HG02588 (cell line): ENCODE data around the gene MAGEA9.
"Not testable (repeated sequence)": the region's sequence is repeated elsewhere in the genome, so short reads cannot be mapped to it uniquely, and the experiment has no call there.

Experiments used
- ATAC-seq: cut with Tn5 transposase; IDR thresholded peaks from one replicate; pipeline ENCODE4 v1.9.1; 2021; ENCODE audit warnings: mild to moderate bottlenecking, moderate library complexity; ENCODE audit not compliant: unreplicated experiment

The MAGEA9 gene

DNA sequence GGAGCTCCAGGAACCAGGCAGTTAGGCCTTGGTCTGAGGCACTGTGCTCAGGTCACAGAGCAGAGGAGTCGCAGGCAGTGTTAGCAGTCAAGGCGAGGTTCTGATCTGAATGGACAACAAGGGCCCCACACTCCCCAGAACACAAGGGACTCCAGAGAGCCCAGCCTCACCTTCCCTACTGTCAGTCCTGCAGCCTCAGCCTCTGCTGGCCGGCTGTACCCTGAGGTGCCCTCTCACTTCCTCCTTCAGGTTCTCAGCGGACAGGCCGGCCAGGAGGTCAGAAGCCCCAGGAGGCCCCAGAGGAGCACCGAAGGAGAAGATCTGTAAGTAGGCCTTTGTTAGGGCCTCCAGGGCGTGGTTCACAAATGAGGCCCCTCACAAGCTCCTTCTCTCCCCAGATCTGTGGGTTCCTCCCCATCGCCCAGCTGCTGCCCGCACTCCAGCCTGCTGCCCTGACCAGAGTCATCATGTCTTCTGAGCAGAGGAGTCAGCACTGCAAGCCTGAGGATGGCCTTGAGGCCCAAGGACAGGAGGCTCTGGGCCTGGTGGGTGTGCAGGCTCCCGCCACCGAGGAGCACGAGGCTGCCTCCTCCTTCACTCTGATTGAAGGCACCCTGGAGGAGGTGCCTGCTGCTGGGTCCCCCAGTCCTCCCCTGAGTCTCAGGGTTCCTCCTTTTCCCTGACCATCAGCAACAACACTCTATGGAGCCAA, 26.2 kb downstream of the MAGEA9 start:
- no peak for ATAC-seq

DNA sequence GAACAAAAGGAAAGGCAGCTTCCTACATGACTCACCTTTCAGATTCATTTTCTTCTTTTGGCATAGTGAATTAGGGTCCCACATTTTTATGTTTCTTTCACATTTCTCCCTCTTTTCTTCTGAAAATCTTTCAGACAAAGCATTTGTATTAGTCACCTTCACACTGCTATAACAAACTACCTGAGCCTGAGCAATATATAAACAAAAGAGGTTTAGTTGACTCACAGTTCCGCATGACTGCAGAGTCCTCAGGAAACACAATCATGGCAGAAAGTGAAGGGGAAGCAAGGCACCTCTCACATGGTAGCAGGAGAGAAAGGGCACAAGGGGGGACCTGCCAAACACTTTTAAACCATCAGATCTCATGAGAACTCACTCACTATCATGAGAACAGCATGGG, 36.9 kb downstream of the MAGEA9 start:
- no peak for ATAC-seq

GRCh38 chrX:149819371-149819770, 37.6 kb downstream of the MAGEA9 start:
- ATAC-seq, result no peak

DNA sequence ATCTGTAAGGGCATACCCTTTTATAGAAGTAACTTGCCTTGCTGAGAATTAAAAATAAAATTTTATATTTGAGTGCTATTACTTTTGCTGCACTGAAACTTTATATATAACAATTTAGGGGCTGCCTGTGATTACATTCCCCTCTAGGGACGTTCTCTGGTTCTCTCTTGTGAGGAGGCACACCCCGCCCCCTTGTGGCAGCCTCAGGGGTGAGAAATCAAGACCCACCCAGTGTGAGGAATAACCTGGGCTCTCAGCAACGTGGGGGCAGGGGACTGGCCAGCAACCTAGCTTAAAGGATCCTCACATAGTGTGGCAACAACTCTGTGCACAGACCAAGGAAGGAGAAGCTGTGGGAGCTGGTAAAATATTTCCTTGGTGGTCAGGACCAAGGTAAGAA, 43.7 kb downstream of the MAGEA9 start:
- ATAC-seq, result no peak

GRCh38 chrX:149827254-149827653, 45.5 kb downstream of the MAGEA9 start:
- ATAC-seq, result no peak

- ATAC-seq, result peak; percentile 53
These were observed 48.0 kb downstream of the MAGEA9 start for GRCh38 chrX:149829751-149830191.

GRCh38 chrX:149830192-149830873, 48.6 kb downstream of the MAGEA9 start:
- ATAC-seq, result peak; percentile 73

- ATAC-seq, result no peak
These were observed 49.7 kb downstream of the MAGEA9 start for GRCh38 chrX:149831473-149831872.

DNA sequence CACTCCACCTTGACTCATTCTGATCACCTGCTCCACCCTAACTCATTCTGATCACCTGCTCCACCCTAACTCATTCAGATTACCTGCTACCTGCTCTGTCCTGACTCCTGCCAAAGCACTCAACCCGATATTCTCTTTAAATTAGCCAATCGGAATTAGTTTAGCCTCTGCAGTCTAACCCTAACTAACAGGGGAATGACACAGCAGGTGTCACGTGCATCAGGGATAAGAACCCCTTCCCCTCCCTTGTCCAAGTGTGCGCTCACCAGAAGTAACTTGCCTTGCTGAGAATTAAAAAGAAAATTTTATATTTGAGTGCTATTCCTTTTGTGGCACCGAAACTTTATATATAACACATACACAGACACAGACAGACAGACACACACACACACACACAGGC, 55.0 kb downstream of the MAGEA9 start:
- not testable (repeated sequence) for ATAC-seq

- ATAC-seq, result no peak
These were observed 55.4 kb downstream of the MAGEA9 start for GRCh38 chrX:149837167-149837566.
